ENCODE results near the gene CEND1. TPM values are rescaled to one million over a fixed set of nuclear protein-coding genes. Genes with fewer than 3 reads are reported as not detected.

The CEND1 gene
- total and polyA plus RNA-seq, 2 of the 13 experiments (the other 11 are each of a cell fraction or from before 2014, with no cell fraction given): not detected

- no peak; the same call in 1 of the 2 replicates for TF ChIP-seq FOXC1 (CRISPR knock-in tag; IDR thresholded peaks at IDR 0.05; ENCODE audit: borderline replicate concordance)
- no peak for TF ChIP-seq ZNF205 (CRISPR knock-in tag; IDR thresholded peaks at IDR 0.05)
- peak; percentile 60; the same call in 1 of the 2 replicates for TF ChIP-seq ZNF891 (CRISPR knock-in tag; IDR thresholded peaks at IDR 0.05)
- TF ChIP-seq ZBTB20 (CRISPR knock-in tag; IDR thresholded peaks at IDR 0.05; ENCODE audit: borderline replicate concordance, low read depth): peak; percentile 51; the same call in 1 of the 2 replicates
- no peak; the same call in none of the 2 replicates for TF ChIP-seq PATZ1 (CRISPR knock-in tag; IDR thresholded peaks at IDR 0.05)
- TF ChIP-seq ZNF749 (CRISPR knock-in tag; IDR thresholded peaks at IDR 0.05; ENCODE audit: borderline replicate concordance): no peak
- no peak for TF ChIP-seq CCAR2 (optimal IDR thresholded peaks at IDR 0.05; ENCODE audit: low read depth, low read length)
- TF ChIP-seq CHCHD3 (CRISPR knock-in tag; IDR thresholded peaks at IDR 0.05): 0 out of 2 replicates have a peak, but pooled peaks have one; percentile 10
- TF ChIP-seq ZBTB38 (CRISPR knock-in tag; IDR thresholded peaks at IDR 0.05): peak; percentile 49; the same call in 1 of the 2 replicates
- peak; percentile 69; the same call in 1 of the 2 replicates for TF ChIP-seq ESRRA (CRISPR knock-in tag; IDR thresholded peaks at IDR 0.05; ENCODE audit: low read depth)
- TF ChIP-seq RFX3 (CRISPR knock-in tag; IDR thresholded peaks at IDR 0.05): peak; percentile 80
- TF ChIP-seq HNF4A (CRISPR knock-in tag; IDR thresholded peaks at IDR 0.05): no peak
- TF ChIP-seq PAX8 (CRISPR knock-in tag; IDR thresholded peaks at IDR 0.05; ENCODE audit: borderline replicate concordance): 0 out of 2 replicates have a peak, but pooled peaks have one; percentile 24
- TF ChIP-seq KDM4B (CRISPR knock-in tag; IDR thresholded peaks at IDR 0.05): no peak
- TF ChIP-seq ZNF713 (CRISPR knock-in tag; IDR thresholded peaks at IDR 0.05): no peak
- no peak for TF ChIP-seq TBP (CRISPR knock-in tag; IDR thresholded peaks at IDR 0.05)
- TF ChIP-seq ZSCAN30 (CRISPR knock-in tag; IDR thresholded peaks at IDR 0.05): no peak
- 0 out of 2 replicates have a peak, but pooled peaks have one; percentile 51 for TF ChIP-seq ZNF552 (CRISPR knock-in tag; IDR thresholded peaks at IDR 0.05; ENCODE audit: borderline replicate concordance)
- no peak for TF ChIP-seq ZFP90 (CRISPR knock-in tag; IDR thresholded peaks at IDR 0.05; ENCODE audit: borderline replicate concordance)
- TF ChIP-seq, protein P1, sequence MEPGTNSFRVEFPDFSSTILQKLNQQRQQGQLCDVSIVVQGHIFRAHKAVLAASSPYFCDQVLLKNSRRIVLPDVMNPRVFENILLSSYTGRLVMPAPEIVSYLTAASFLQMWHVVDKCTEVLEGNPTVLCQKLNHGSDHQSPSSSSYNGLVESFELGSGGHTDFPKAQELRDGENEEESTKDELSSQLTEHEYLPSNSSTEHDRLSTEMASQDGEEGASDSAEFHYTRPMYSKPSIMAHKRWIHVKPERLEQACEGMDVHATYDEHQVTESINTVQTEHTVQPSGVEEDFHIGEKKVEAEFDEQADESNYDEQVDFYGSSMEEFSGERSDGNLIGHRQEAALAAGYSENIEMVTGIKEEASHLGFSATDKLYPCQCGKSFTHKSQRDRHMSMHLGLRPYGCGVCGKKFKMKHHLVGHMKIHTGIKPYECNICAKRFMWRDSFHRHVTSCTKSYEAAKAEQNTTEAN (CRISPR knock-in tag; conservative IDR thresholded peaks at IDR 0.05): 0 out of 2 replicates have a peak, but pooled peaks have one; percentile 34
- TF ChIP-seq IRF2 (CRISPR knock-in tag; IDR thresholded peaks at IDR 0.05): peak; percentile 3; the same call in 1 of the 2 replicates
- TF ChIP-seq HOXD1 (CRISPR knock-in tag; IDR thresholded peaks at IDR 0.05): 0 out of 2 replicates have a peak, but pooled peaks have one; percentile 16
- peak; percentile 8; the same call in 1 of the 2 replicates for TF ChIP-seq ZNF607 (CRISPR knock-in tag; IDR thresholded peaks at IDR 0.05; ENCODE audit: borderline replicate concordance)
- TF ChIP-seq ZBTB44 (CRISPR knock-in tag; IDR thresholded peaks at IDR 0.05): no peak
- TF ChIP-seq ZNF777 (CRISPR knock-in tag; IDR thresholded peaks at IDR 0.05): 0 out of 2 replicates have a peak, but pooled peaks have one; percentile 54
- TF ChIP-seq ZNF614 (CRISPR knock-in tag; IDR thresholded peaks at IDR 0.05; ENCODE audit: borderline replicate concordance): peak; percentile 4; the same call in 1 of the 2 replicates
Measured at GRCh38 chr11:797296-798092, 7.6 kb upstream of the CEND1 start (continued).

Measured in HepG2 (cell line).